T-cell (primary cell): ENCODE results near the gene RADIL. TPM values are rescaled to one million over a fixed set of nuclear protein-coding genes. Genes with fewer than 3 reads are reported as not detected.
A peak's percentile ranks its signal among the peaks of the same experiment; 100 is the strongest.

Experiments
- ATAC-seq, 4 experiments: fragments of 200-7000 bp in 3 of 4; fragments of 150-1000 bp in 1 of 4; cut with Tn5 transposase; replicated peaks in 1 of 4; 1 replicate in 3 of 4; 2 replicates in 1 of 4; pipeline ENCODE4 v1.10.0; 2021; ENCODE audit warnings: moderate library complexity in 3 of 4, mild to moderate bottlenecking in 2 of 4, moderate number of reproducible peaks in 1 of 4
- CTCF ChIA-PET, 2 donors: fragments of 300-600 bp; sonication (Branson Sonifier 250); formaldehyde crosslinking; loops; one replicate each; lab custom pipeline; 2022; ENCODE audit warnings: antibody characterized with exemption in 2 of 2; lab: Charles Lee
- POLR2A ChIA-PET, 2 donors: fragments of 300-600 bp; sonication (Branson Sonifier 250); formaldehyde crosslinking; loops; one replicate each; lab custom pipeline; 2022; ENCODE audit warnings: antibody characterized with exemption in 2 of 2; lab: Charles Lee
- DNase-seq, 35 experiments: peaks; one replicate each; pipeline versions ENCODE4 v3.0.0 to v3.0.0-alpha.2; 2013 to 2023
- H3K27ac ChIP-seq: one replicate; pipeline ENCODE4 v1.5.1; 2013; ENCODE audit warnings: low read length
- H3K27me3 ChIP-seq, 2 experiments: replicated peaks in 1 of 2; 1 replicate in 1 of 2; 2 replicates in 1 of 2; pipeline versions ENCODE4 v1.6.1 to v1.7.0; 2013; ENCODE audit warnings: low read length in 1 of 2, mixed read lengths in 1 of 2; ENCODE audit not compliant: control insufficient read depth in 2 of 2, insufficient read depth in 2 of 2; ENCODE audit errors: extremely low read depth in 1 of 2
- H3K36me3 ChIP-seq, 2 donors: 1 replicate in 1 of 2; 2 replicates in 1 of 2; pipeline versions ENCODE4 v1.6.1 to v1.7.0; 2013; ENCODE audit warnings: low read length in 1 of 2; ENCODE audit not compliant: control insufficient read depth in 2 of 2, insufficient read depth in 1 of 2; ENCODE audit errors: extremely low read depth in 1 of 2
- H3K4me1 ChIP-seq, 2 experiments: 1 replicate in 1 of 2; 2 replicates in 1 of 2; pipeline versions ENCODE4 v1.6.1 to v1.7.0; 2013; ENCODE audit warnings: low read length in 2 of 2, mixed read lengths in 1 of 2; ENCODE audit not compliant: insufficient read depth in 2 of 2, control insufficient read depth in 1 of 2; ENCODE audit errors: extremely low read depth in 1 of 2
- H3K4me3 ChIP-seq, 2 donors: 1 replicate in 1 of 2; 2 replicates in 1 of 2; pipeline versions ENCODE4 v1.5.1 to v1.7.0; 2013; ENCODE audit warnings: mild to moderate bottlenecking in 2 of 2, low read length in 1 of 2, moderate library complexity in 1 of 2; ENCODE audit not compliant: control insufficient read depth in 1 of 2; ENCODE audit errors: extremely low read depth in 1 of 2
- H3K9me3 ChIP-seq: 2 replicates; pipeline ENCODE4 v1.7.0; 2013
- H3K27ac Mint-ChIP-seq, 2 donors: one replicate each; pipeline ENCODE4 v1.8.0; 2020 to 2021; ENCODE audit warnings: mild to moderate bottlenecking in 2 of 2, mixed read lengths in 2 of 2
- H3K27me3 Mint-ChIP-seq, 2 donors: one replicate each; pipeline ENCODE4 v1.8.0; 2021 to 2022; ENCODE audit warnings: mixed read lengths in 2 of 2
- H3K36me3 Mint-ChIP-seq: one replicate; pipeline ENCODE4 v1.8.0; 2021; ENCODE audit warnings: mixed read lengths
- H3K4me1 Mint-ChIP-seq, 3 donors: one replicate each; pipeline ENCODE4 v1.8.0; 2020 to 2022; ENCODE audit warnings: mixed read lengths in 3 of 3, mild to moderate bottlenecking in 1 of 3
- H3K4me3 Mint-ChIP-seq, 3 donors: one replicate each; pipeline ENCODE4 v1.8.0; 2020 to 2022; ENCODE audit warnings: mild to moderate bottlenecking in 3 of 3, mixed read lengths in 3 of 3, moderate library complexity in 3 of 3
- H3K9me3 Mint-ChIP-seq, 3 donors: one replicate each; pipeline ENCODE4 v1.8.0; 2020 to 2022; ENCODE audit warnings: mixed read lengths in 3 of 3
- WGBS: methylation state at CpG from one replicate; pipeline ENCODE4 v1.1.5; 2013; ENCODE audit warnings: missing lambda C conversion rate; ENCODE audit not compliant: insufficient coverage; 5-methylcytosine and 5-hydroxymethylcytosine counted together
- total RNA-seq, 35 experiments: library from RNA in 6 of 35; stranded (reverse) in 6 of 35; fragments of 120-200 nt in 1 of 35; gene quantifications; one replicate each; pipeline versions ENCODE4 v1.2.1 to v1.2.4 and lab custom pipeline; 2013 to 2026

RADIL gene
- total RNA-seq, 5 donors from 2014 or later (not counting 1 experiment from before 2014, with no cell fraction given) = 0.20 to 0.30 TPM; not detected in 3

DNA sequence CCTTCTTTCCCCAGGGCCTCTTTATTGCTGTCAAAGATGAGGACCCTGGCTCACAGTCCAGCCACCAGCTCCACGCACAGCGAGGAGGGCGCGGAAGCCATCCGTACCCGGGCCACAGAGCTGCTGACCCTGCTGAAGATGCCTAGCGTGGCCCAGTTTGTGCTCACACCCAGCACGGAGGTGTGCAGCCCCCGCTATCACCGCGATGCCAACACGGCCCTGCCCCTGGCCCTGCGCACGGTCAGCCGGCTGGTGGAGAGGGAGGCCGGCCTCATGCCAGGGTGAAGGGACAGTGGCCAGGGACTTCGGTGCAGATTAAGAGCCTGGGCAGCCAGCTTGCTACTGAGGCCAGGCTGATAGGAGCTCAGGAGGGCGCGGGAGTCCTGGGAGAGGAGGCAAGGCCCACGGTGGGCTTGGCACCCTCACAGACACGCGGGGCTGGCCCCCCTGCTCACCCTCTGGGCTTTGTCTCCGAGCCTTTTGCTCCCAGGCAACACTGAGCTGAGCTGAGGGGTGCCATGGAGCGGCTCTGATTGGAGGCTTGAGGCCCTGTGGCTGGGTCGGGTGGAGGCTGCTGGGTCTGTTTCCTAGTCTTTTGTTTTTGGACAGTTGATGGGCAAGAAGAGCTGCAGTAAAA lies 92.3 kb downstream of the RADIL start:
- Mint-ChIP-seq H3K4me3 (peak overlapping the region; percentile 13 to 34 (median 31)), H3K9me3 (no peaks in the 10 kb centered on the region), H3K27me3 (no peaks in the 10 kb centered on the region), H3K4me1 (peaks cover 5 to 10% (median 6%) of the 10 kb centered on the region in 3 donors), H3K36me3 (peaks cover 10% of the 10 kb centered on the region), H3K27ac (no peak overlapping the region)
- Histone ChIP-seq H3K4me3 (no peak overlapping the region), H3K36me3 (peaks cover 21 to 45% of the 10 kb centered on the region in 2 donors), H3K27me3 (no peaks in the 10 kb centered on the region), H3K9me3 (no peaks in the 10 kb centered on the region), H3K4me1 (peaks cover 0 to 15% of the 10 kb centered on the region in 2 experiments), H3K27ac (no peak overlapping the region)
- POLR2A ChIA-PET = interaction anchor here (0.5 to 1.0 kb wide), 3 partner anchors 117 to 331 kb away, joined by 3 to 8 read pairs (median 4); no protein-coding TSS in a partner anchor
- ATAC-seq (no peak), DNase-seq (no peak)
- CTCF ChIA-PET = interaction anchor here (0.5 to 2.6 kb wide), 5 partner anchors 16 to 1727 kb away, joined by 3 to 13 read pairs (median 6); partner anchors contain the start of genes AP5Z1 (in 1 of the 2) and RADIL (in 1 of the 2)
- 97% methylated on average over 25 of the region's 25 CpGs for WGBS

- Histone ChIP-seq H3K27ac (no peak overlapping the region), H3K9me3 (no peaks in the 10 kb centered on the region), H3K36me3 (peaks cover 28 to 50% of the 10 kb centered on the region in 2 donors), H3K4me1 (peaks cover 0 to 15% of the 10 kb centered on the region in 2 experiments), H3K27me3 (no peaks in the 10 kb centered on the region), H3K4me3 (no peak overlapping the region)
- Mint-ChIP-seq H3K4me1 (peaks cover 5 to 10% (median 6%) of the 10 kb centered on the region in 3 donors), H3K36me3 (peaks cover 10% of the 10 kb centered on the region), H3K4me3 (no peak overlapping the region), H3K9me3 (no peaks in the 10 kb centered on the region), H3K27ac (peak overlapping the region in 1 of 2 donors; percentile 48), H3K27me3 (no peaks in the 10 kb centered on the region)
- CTCF ChIA-PET = interaction anchor here (1.0 to 2.6 kb wide), 2 partner anchors 15 to 142 kb away, joined by 3 to 13 read pairs; partner anchors contain the start of gene AP5Z1 (in 1 of the 2)
- ATAC-seq (no peak), DNase-seq (no peak)
- POLR2A ChIA-PET = interaction anchor here in 1 of 2 donors (0.5 to 1.0 kb wide), 2 partner anchors 116 to 331 kb away, joined by 3 to 4 read pairs; no protein-coding TSS in a partner anchor
- 96% methylated on average over 22 of the region's 24 CpGs for WGBS
These were observed 93.0 kb downstream of the RADIL start for GRCh38 chr7:4790516-4790991.

DNA sequence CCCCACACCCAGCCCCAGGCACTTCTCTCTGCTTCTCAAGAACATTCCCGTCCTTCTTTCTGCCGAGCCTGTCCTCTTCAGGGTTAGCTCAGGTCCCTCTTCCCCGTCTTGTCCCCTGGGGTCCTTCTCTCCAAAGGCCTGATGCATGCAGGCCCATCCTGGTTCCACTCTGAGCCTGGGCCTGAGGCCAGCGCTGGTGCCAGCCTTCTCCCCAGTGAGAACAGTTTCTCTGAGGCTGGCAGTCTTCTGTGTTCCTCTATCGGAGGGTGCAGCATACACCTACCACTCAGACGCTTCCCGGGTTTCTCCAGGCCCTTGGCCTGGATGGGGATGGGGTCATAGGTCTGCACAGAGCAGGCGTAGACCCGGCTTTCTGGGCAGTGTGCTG lies 93.4 kb downstream of the RADIL start:
- Mint-ChIP-seq H3K27ac (no peak overlapping the region), H3K9me3 (no peaks in the 10 kb centered on the region), H3K27me3 (no peaks in the 10 kb centered on the region), H3K4me1 (peaks cover 5 to 10% (median 6%) of the 10 kb centered on the region in 3 donors), H3K4me3 (no peak overlapping the region), H3K36me3 (peaks cover 10% of the 10 kb centered on the region)
- no peak for DNase-seq
- no peaks in the 10 kb centered on the region for H3K9me3 ChIP-seq
- no peaks in the 10 kb centered on the region for H3K27me3 ChIP-seq
- CTCF ChIA-PET = no interaction called here
- peaks cover 29 to 55% of the 10 kb centered on the region in 2 donors for H3K36me3 ChIP-seq
- H3K4me1 ChIP-seq = peaks cover 0 to 15% of the 10 kb centered on the region in 2 experiments
- H3K4me3 ChIP-seq = no peak overlapping the region
- POLR2A ChIA-PET = interaction anchor here in 1 of 2 donors (0.6 kb wide), 1 partner anchor 122 kb away, joined by 4 read pairs; no protein-coding TSS in a partner anchor
- 98% methylated on average over 6 of the region's 9 CpGs for WGBS
- H3K27ac ChIP-seq = no peak overlapping the region
- no peak for ATAC-seq

DNA sequence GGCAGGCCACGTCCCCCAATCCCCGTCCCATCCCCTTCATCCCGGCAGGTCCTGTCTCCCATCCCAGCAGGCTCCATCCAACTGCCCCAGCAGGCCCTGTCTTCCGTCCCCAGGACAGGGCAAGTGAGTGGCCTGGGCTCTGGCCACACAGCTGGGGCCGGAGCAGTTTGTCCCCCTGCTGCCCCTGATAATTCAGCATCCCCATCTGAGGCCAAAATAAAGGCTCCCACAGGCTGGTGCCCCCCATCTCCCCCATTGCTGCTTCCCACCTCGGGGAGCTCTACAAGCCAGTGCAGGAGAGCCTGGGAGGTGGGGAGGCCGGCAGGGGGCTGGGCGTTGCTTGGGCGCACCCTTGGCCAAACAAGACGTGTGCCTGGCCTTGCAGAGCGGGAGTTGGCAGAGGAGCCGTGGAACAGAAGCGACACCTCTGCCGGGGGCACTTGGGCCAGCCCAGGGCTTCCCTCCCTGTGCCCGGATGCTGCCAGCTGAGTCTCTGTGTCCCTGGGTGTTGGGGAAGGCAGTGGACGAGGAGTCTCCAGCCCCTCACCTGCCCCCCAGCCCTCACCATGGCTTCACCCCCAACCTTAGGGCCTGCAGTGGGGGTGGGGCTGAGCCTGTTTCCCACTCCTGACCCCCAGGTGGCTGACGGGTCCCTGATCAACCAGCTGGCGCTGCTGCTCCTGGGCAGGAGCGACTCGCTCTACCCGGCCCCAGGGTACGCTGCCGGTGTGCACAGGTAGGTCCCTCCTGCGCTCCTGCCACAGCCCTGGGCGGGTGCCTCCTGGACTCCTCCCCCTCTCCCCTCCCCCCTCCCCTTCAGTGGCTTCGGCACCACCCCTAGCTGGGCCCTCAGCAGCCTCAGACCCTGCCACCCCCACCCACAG lies 94.1 kb downstream of the RADIL start:
- ATAC-seq (no peak), DNase-seq (no peak)
- Mint-ChIP-seq H3K9me3 (no peaks in the 10 kb centered on the region), H3K27ac (no peak overlapping the region), H3K27me3 (no peaks in the 10 kb centered on the region), H3K4me1 (peaks cover 5 to 10% (median 6%) of the 10 kb centered on the region in 3 donors), H3K36me3 (peaks cover 10% of the 10 kb centered on the region), H3K4me3 (no peak overlapping the region)
- Histone ChIP-seq H3K9me3 (no peaks in the 10 kb centered on the region), H3K4me1 (peaks cover 0 to 15% of the 10 kb centered on the region in 2 experiments), H3K27me3 (no peaks in the 10 kb centered on the region), H3K27ac (no peak overlapping the region), H3K36me3 (peaks cover 33 to 61% of the 10 kb centered on the region in 2 donors), H3K4me3 (no peak overlapping the region)
- 99% methylated on average over 14 of the region's 26 CpGs for WGBS
- ChIA-PET POLR2A (interaction anchor here in 1 of 2 donors (0.6 kb wide), 1 partner anchor 121 kb away, joined by 4 read pairs; no protein-coding TSS in a partner anchor), CTCF (no interaction called here)

DNA sequence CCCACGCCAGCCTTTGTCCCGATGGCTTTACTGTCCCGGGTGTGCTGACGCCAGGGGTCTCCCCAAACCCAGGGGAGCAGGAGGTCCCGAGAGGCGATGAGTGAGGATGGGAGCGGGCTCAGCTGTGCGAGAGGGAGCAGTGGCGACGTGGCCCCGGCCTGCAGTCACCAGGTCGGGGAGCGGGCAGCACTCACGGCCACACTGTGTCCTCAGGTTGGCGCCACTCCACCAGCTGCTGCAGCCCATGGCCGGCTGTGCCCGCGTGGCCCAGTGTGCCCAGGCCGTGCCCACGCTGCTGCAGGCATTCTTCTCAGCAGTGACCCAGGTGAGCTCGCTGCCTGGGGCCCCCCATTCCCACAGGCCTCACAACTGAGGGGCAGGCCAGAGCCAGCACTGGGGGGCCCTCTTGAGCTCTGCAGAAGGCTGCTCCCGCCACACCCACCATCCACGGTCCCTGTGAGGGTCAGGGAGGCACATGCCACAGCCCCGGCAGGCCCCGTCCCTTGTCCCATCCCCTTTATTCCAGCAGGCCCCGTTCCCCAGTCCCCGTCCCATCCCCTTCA lies 94.8 kb downstream of the RADIL start:
- Mint-ChIP-seq H3K9me3 (no peaks in the 10 kb centered on the region), H3K4me1 (peaks cover 0 to 5% (median 1%) of the 10 kb centered on the region in 3 donors), H3K27ac (no peak overlapping the region), H3K36me3 (peaks cover 10% of the 10 kb centered on the region), H3K27me3 (no peaks in the 10 kb centered on the region), H3K4me3 (no peak overlapping the region)
- Histone ChIP-seq H3K4me1 (peaks cover 0 to 15% of the 10 kb centered on the region in 2 experiments), H3K4me3 (no peak overlapping the region), H3K9me3 (no peaks in the 10 kb centered on the region), H3K27ac (no peak overlapping the region), H3K27me3 (no peaks in the 10 kb centered on the region), H3K36me3 (peaks cover 40 to 69% of the 10 kb centered on the region in 2 donors)
- DNase-seq = no peak
- CTCF ChIA-PET = no interaction called here
- over 99% methylated on average over 21 of the region's 27 CpGs for WGBS
- POLR2A ChIA-PET = no interaction called here
- no peak for ATAC-seq
